Naive thymus-derived CD4-positive, alpha-beta T cell (primary cell): ENCODE results near the gene SORBS1. TPM values are rescaled to one million over a fixed set of nuclear protein-coding genes. Genes with fewer than 3 reads are reported as not detected.

Experiments
- ATAC-seq: fragments of 150-1000 bp; cut with Tn5 transposase; 2 replicates; pipeline ENCODE4 v1.10.0; 2021; ENCODE audit warnings: mild to moderate bottlenecking, moderate library complexity
- CTCF ChIA-PET: fragments of 350-600 bp; sonication (Branson Sonifier 250); formaldehyde crosslinking; loops from one replicate; lab custom pipeline; 2021; ENCODE audit warnings: antibody characterized with exemption; lab: Charles Lee
- POLR2A ChIA-PET: fragments of 350-600 bp; sonication (Branson Sonifier 250); formaldehyde crosslinking; loops from one replicate; lab custom pipeline; 2021; ENCODE audit warnings: antibody characterized with exemption, inconsistent platforms; lab: Charles Lee
- DNase-seq, 9 donors: peaks; one replicate each; pipeline versions ENCODE4 v3.0.0 to v3.0.0-alpha.2; 2020 to 2022; ENCODE audit warnings: mixed read lengths in 1 of 9
- H3K27ac ChIP-seq: one replicate; pipeline ENCODE4 v1.7.0; 2013; ENCODE audit warnings: mild to moderate bottlenecking, low read depth, low read length, moderate library complexity
- H3K27me3 ChIP-seq, 2 donors: one replicate each; pipeline ENCODE4 v1.7.0; 2013; ENCODE audit warnings: low read length in 2 of 2, mild to moderate bottlenecking in 2 of 2, moderate library complexity in 2 of 2; ENCODE audit not compliant: control insufficient read depth in 2 of 2, insufficient read depth in 2 of 2
- H3K36me3 ChIP-seq, 3 experiments: 1 replicate in 2 of 3; 2 replicates in 1 of 3; pipeline ENCODE4 v1.7.0; 2013; ENCODE audit warnings: low read length in 3 of 3, mild to moderate bottlenecking in 3 of 3, moderate library complexity in 1 of 3; ENCODE audit not compliant: insufficient read depth in 3 of 3, control insufficient read depth in 2 of 3
- H3K4me1 ChIP-seq, 2 donors: one replicate each; pipeline ENCODE4 v1.7.0; 2013; ENCODE audit warnings: low read length in 2 of 2, mild to moderate bottlenecking in 2 of 2, moderate library complexity in 1 of 2; ENCODE audit not compliant: control insufficient read depth in 2 of 2, insufficient read depth in 2 of 2
- H3K4me3 ChIP-seq: 2 replicates; pipeline ENCODE4 v1.7.0; 2013; ENCODE audit warnings: mild to moderate bottlenecking, low read length
- H3K9me3 ChIP-seq, 3 experiments: 1 replicate in 2 of 3; 2 replicates in 1 of 3; pipeline ENCODE4 v1.7.0; 2013; ENCODE audit warnings: low read length in 3 of 3; ENCODE audit not compliant: control insufficient read depth in 2 of 3
- H3K27ac Mint-ChIP-seq, 9 donors: one replicate each; pipeline ENCODE4 v1.8.0; 2020 to 2022; ENCODE audit warnings: mixed read lengths in 9 of 9, mild to moderate bottlenecking in 8 of 9, moderate library complexity in 5 of 9, inconsistent platforms in 2 of 9
- H3K27me3 Mint-ChIP-seq, 5 donors: one replicate each; pipeline ENCODE4 v1.8.0; 2021 to 2022; ENCODE audit warnings: mixed read lengths in 5 of 5, mild to moderate bottlenecking in 1 of 5
- H3K36me3 Mint-ChIP-seq, 5 donors: one replicate each; pipeline ENCODE4 v1.8.0; 2020 to 2022; ENCODE audit warnings: mixed read lengths in 5 of 5, mild to moderate bottlenecking in 3 of 5, inconsistent platforms in 1 of 5
- H3K4me1 Mint-ChIP-seq, 7 donors: one replicate each; pipeline ENCODE4 v1.8.0; 2020 to 2022; ENCODE audit warnings: mixed read lengths in 7 of 7, mild to moderate bottlenecking in 3 of 7, inconsistent platforms in 1 of 7
- H3K4me3 Mint-ChIP-seq, 10 donors: one replicate each; pipeline ENCODE4 v1.8.0; 2020 to 2022; ENCODE audit warnings: mild to moderate bottlenecking in 10 of 10, mixed read lengths in 10 of 10, moderate library complexity in 6 of 10, inconsistent platforms in 2 of 10
- H3K9me3 Mint-ChIP-seq, 11 donors: one replicate each; pipeline ENCODE4 v1.8.0; 2020 to 2022; ENCODE audit warnings: mixed read lengths in 11 of 11, mild to moderate bottlenecking in 4 of 11, inconsistent platforms in 1 of 11, moderate library complexity in 1 of 11
- intact Hi-C, 2 donors: fragments of 100-400 bp; cut with micrococcal nuclease; formaldehyde crosslinking; loops; one replicate each; pipeline ENCODE4 v1.15.1; 2023
- polyA plus RNA-seq, 2 donors: library from polyadenylated mRNA; unstranded; fragments of 300-500 nt; fragmentation: Illumina TruSeq; gene quantifications; one replicate each; pipeline ENCODE4 v1.2.3, GENCODE V29; 2021
- total RNA-seq, 6 experiments: library from RNA in 5 of 6; stranded (reverse) in 5 of 6; gene quantifications; 1 replicate in 5 of 6; 2 replicates in 1 of 6; pipeline ENCODE4 v1.2.3 and lab custom pipeline; 2021 to 2026

Gene SORBS1
- total and polyA plus RNA-seq, 7 experiments from 2014 or later: 0.58 to 1.9 (median 0.95) TPM

GRCh38 chr10:95339863-95340262 lies 221.3 kb downstream of the SORBS1 start:
- Mint-ChIP-seq H3K9me3 (no peaks in the 10 kb centered on the region), H3K4me3 (no peak overlapping the region), H3K27me3 (peaks cover 0 to 3% (median 0%) of the 10 kb centered on the region in 5 donors), H3K27ac (no peak overlapping the region), H3K4me1 (no peaks in the 10 kb centered on the region), H3K36me3 (no peaks in the 10 kb centered on the region)
- Histone ChIP-seq H3K27ac (no peak overlapping the region), H3K4me3 (no peak overlapping the region), H3K4me1 (no peaks in the 10 kb centered on the region), H3K9me3 (no peaks in the 10 kb centered on the region), H3K36me3 (no peaks in the 10 kb centered on the region), H3K27me3 (no peaks in the 10 kb centered on the region)
- intact Hi-C loops: no loop called here
- POLR2A ChIA-PET: no interaction called here
- CTCF ChIA-PET: no interaction called here
- ATAC-seq (no peak), DNase-seq (no peak)

GRCh38 chr10:95337423-95338160 lies 223.6 kb downstream of the SORBS1 start:
- Histone ChIP-seq H3K4me1 (no peaks in the 10 kb centered on the region), H3K9me3 (no peaks in the 10 kb centered on the region), H3K4me3 (no peak overlapping the region), H3K36me3 (no peaks in the 10 kb centered on the region), H3K27ac (no peak overlapping the region), H3K27me3 (no peaks in the 10 kb centered on the region)
- Mint-ChIP-seq H3K27me3 (peaks cover 0 to 3% (median 0%) of the 10 kb centered on the region in 5 donors), H3K9me3 (no peaks in the 10 kb centered on the region), H3K4me3 (no peak overlapping the region), H3K36me3 (no peaks in the 10 kb centered on the region), H3K4me1 (no peaks in the 10 kb centered on the region), H3K27ac (no peak overlapping the region)
- ATAC-seq: no peak
- ChIA-PET POLR2A (no interaction called here), CTCF (interaction anchor here (0.7 kb wide), 1 partner anchor 136 kb away, joined by 3 read pairs; no protein-coding TSS in a partner anchor)
- DNase-seq: no peak
- intact Hi-C loops: no loop called here

- ATAC-seq (no peak), DNase-seq (no peak)
- no peak overlapping the region for H3K4me3 Mint-ChIP-seq
- H3K27me3 Mint-ChIP-seq: peaks cover 0 to 3% (median 0%) of the 10 kb centered on the region in 5 donors
- H3K27ac ChIP-seq: no peak overlapping the region
- H3K4me1 Mint-ChIP-seq: no peaks in the 10 kb centered on the region
- H3K9me3 Mint-ChIP-seq: no peaks in the 10 kb centered on the region
- no peaks in the 10 kb centered on the region for H3K4me1 ChIP-seq
- intact Hi-C loops: no loop called here
- no peaks in the 10 kb centered on the region for H3K27me3 ChIP-seq
- H3K4me3 ChIP-seq: no peak overlapping the region
- no peaks in the 10 kb centered on the region for H3K9me3 ChIP-seq
- no peaks in the 10 kb centered on the region for H3K36me3 Mint-ChIP-seq
- H3K36me3 ChIP-seq: no peaks in the 10 kb centered on the region
- no peak overlapping the region for H3K27ac Mint-ChIP-seq
- ChIA-PET CTCF (interaction anchor here (0.7 kb wide), 1 partner anchor 137 kb away, joined by 3 read pairs; no protein-coding TSS in a partner anchor), POLR2A (no interaction called here)
Observed at GRCh38 chr10:95336702-95337101, 224.5 kb downstream of the SORBS1 start.

- intact Hi-C loops: no loop called here
- Mint-ChIP-seq H3K36me3 (no peaks in the 10 kb centered on the region), H3K4me1 (no peaks in the 10 kb centered on the region), H3K9me3 (no peaks in the 10 kb centered on the region), H3K27me3 (peaks cover 0 to 3% (median 0%) of the 10 kb centered on the region in 5 donors), H3K4me3 (no peak overlapping the region), H3K27ac (no peak overlapping the region)
- Histone ChIP-seq H3K4me3 (no peak overlapping the region), H3K4me1 (no peaks in the 10 kb centered on the region), H3K27me3 (no peaks in the 10 kb centered on the region), H3K27ac (no peak overlapping the region), H3K9me3 (no peaks in the 10 kb centered on the region), H3K36me3 (no peaks in the 10 kb centered on the region)
- POLR2A ChIA-PET: no interaction called here
- ATAC-seq: no peak
- DNase-seq: no peak
- CTCF ChIA-PET: no interaction called here
Observed at GRCh38 chr10:95335933-95336699, 225.1 kb downstream of the SORBS1 start.

- DNase-seq (no peak), ATAC-seq (no peak)
- H3K4me3 ChIP-seq: no peak overlapping the region
- Mint-ChIP-seq H3K9me3 (no peaks in the 10 kb centered on the region), H3K4me3 (no peak overlapping the region), H3K27ac (no peak overlapping the region), H3K27me3 (peaks cover 0 to 3% (median 0%) of the 10 kb centered on the region in 5 donors), H3K4me1 (peaks cover 0 to 2% (median 0%) of the 10 kb centered on the region in 7 donors), H3K36me3 (no peaks in the 10 kb centered on the region)
- ChIA-PET CTCF (no interaction called here), POLR2A (no interaction called here)
- no peaks in the 10 kb centered on the region for H3K4me1 ChIP-seq
- no peaks in the 10 kb centered on the region for H3K27me3 ChIP-seq
- no peak overlapping the region for H3K27ac ChIP-seq
- intact Hi-C loops: no loop called here
- H3K36me3 ChIP-seq: no peaks in the 10 kb centered on the region
- H3K9me3 ChIP-seq: no peaks in the 10 kb centered on the region
Observed at GRCh38 chr10:95334805-95335144, 226.4 kb downstream of the SORBS1 start.

GRCh38 chr10:95333997-95334804 lies 227.0 kb downstream of the SORBS1 start:
- DNase-seq (no peak), ATAC-seq (no peak)
- POLR2A ChIA-PET: no interaction called here
- Mint-ChIP-seq H3K4me3 (no peak overlapping the region), H3K4me1 (peaks cover 0 to 5% (median 0%) of the 10 kb centered on the region in 7 donors), H3K27ac (no peak overlapping the region), H3K9me3 (no peaks in the 10 kb centered on the region), H3K27me3 (peaks cover 0 to 4% (median 0%) of the 10 kb centered on the region in 5 donors), H3K36me3 (no peaks in the 10 kb centered on the region)
- no peaks in the 10 kb centered on the region for H3K27me3 ChIP-seq
- H3K9me3 ChIP-seq: no peaks in the 10 kb centered on the region
- no peaks in the 10 kb centered on the region for H3K36me3 ChIP-seq
- H3K4me1 ChIP-seq: no peaks in the 10 kb centered on the region
- no peak overlapping the region for H3K27ac ChIP-seq
- H3K4me3 ChIP-seq: no peak overlapping the region
- intact Hi-C loops: no loop called here
- CTCF ChIA-PET: no interaction called here
